ENCODE data around the gene WDR83.
A peak's percentile ranks its signal among the peaks of the same experiment; 100 is the strongest.
"Not testable (repeated sequence)": the region's sequence is repeated elsewhere in the genome, so short reads cannot be mapped to it uniquely, and the experiment has no call there.

The WDR83 gene

GRCh38 chr19:12666265-12667048 lies at the start of gene WDR83, which contains the start of gene MAN2B1:
Gene WDR83, plus strand, starts transcription at chr19:12666807. Its CDS starts 2,984 bp downstream, at chr19:12669791.
Gene MAN2B1, minus strand, starts transcription at chr19:12666742. Its CDS starts 41 bp downstream, at chr19:12666701.
- DNase-seq (ENCODE audit: low read depth in 2 of 2): peak; percentile 54 to 78

GRCh38 chr19:12617646-12618045 lies 49.0 kb upstream of the WDR83 start:
- DNase-seq (ENCODE audit: low read depth in 2 of 2): no peak

- DNase-seq (ENCODE audit: low read depth in 2 of 2): not testable (repeated sequence)
These were observed 45.2 kb upstream of the WDR83 start for GRCh38 chr19:12621253-12622024.

GRCh38 chr19:12623361-12624031 lies 43.1 kb upstream of the WDR83 start:
- DNase-seq (ENCODE audit: low read depth in 2 of 2): no peak

GRCh38 chr19:12626958-12627357 lies 39.6 kb upstream of the WDR83 start:
- no peak for DNase-seq (ENCODE audit: low read depth in 2 of 2)

GRCh38 chr19:12628040-12629022 lies 38.3 kb upstream of the WDR83 start:
- no peak for DNase-seq (ENCODE audit: low read depth in 2 of 2)

GRCh38 chr19:12629215-12629614 lies 37.4 kb upstream of the WDR83 start:
- DNase-seq (ENCODE audit: low read depth in 2 of 2): no peak

GRCh38 chr19:12636631-12637030 lies 30.0 kb upstream of the WDR83 start:
- no peak for DNase-seq (ENCODE audit: low read depth in 2 of 2)

- no peak for DNase-seq (ENCODE audit: low read depth in 2 of 2)
These were observed 27.9 kb upstream of the WDR83 start for GRCh38 chr19:12638611-12639182.

- peak; percentile 67 to 72 for DNase-seq (ENCODE audit: low read depth in 2 of 2)
These were observed 26.6 kb upstream of the WDR83 start for GRCh38 chr19:12639901-12640613.

- DNase-seq (ENCODE audit: low read depth in 2 of 2): no peak
These were observed 25.2 kb upstream of the WDR83 start for GRCh38 chr19:12641456-12641855.

- no peak for DNase-seq (ENCODE audit: low read depth in 2 of 2)
These were observed 24.1 kb upstream of the WDR83 start for GRCh38 chr19:12642506-12642905.

- DNase-seq (ENCODE audit: low read depth in 2 of 2): not testable (repeated sequence)
These were observed 22.9 kb upstream of the WDR83 start for GRCh38 chr19:12643716-12644115.

- DNase-seq (ENCODE audit: low read depth in 2 of 2): no peak
These were observed 20.1 kb upstream of the WDR83 start for GRCh38 chr19:12646551-12646950.

GRCh38 chr19:12647047-12647446 lies 19.6 kb upstream of the WDR83 start:
- DNase-seq (ENCODE audit: low read depth in 2 of 2): no peak

GRCh38 chr19:12647490-12648071 lies 19.0 kb upstream of the WDR83 start:
- DNase-seq (ENCODE audit: low read depth in 2 of 2): no peak

- no peak for DNase-seq (ENCODE audit: low read depth in 2 of 2)
These were observed 18.5 kb upstream of the WDR83 start for GRCh38 chr19:12648088-12648487.

- no peak for DNase-seq (ENCODE audit: low read depth in 2 of 2)
These were observed 16.7 kb upstream of the WDR83 start for GRCh38 chr19:12649941-12650340.

GRCh38 chr19:12652219-12652618 lies 14.4 kb upstream of the WDR83 start:
- DNase-seq (ENCODE audit: low read depth in 2 of 2): no peak

GRCh38 chr19:12655546-12655945 lies 11.1 kb upstream of the WDR83 start:
- no peak for DNase-seq (ENCODE audit: low read depth in 2 of 2)

All from stimulated activated CD4-positive, alpha-beta T cell treated with anti-CD3 and anti-CD28 coated beads, Interleukin-1b, Interleukin-23, amount 100 ng/mL, for 1 hour (primary cell).